Mucosa of stomach (tissue), 1 donor: ENCODE results near the gene TRERF1.

Source experiments
- H3K27me3 ChIP-seq: one replicate; pipeline ENCODE4 v1.7.0; 2013; ENCODE audit warnings: mild to moderate bottlenecking, low read length; ENCODE audit not compliant: control insufficient read depth, insufficient read depth
- H3K36me3 ChIP-seq: one replicate; pipeline ENCODE4 v1.7.0; 2013; ENCODE audit warnings: low read length; ENCODE audit not compliant: control insufficient read depth, insufficient read depth
- H3K4me1 ChIP-seq: one replicate; pipeline ENCODE4 v1.7.0; 2013; ENCODE audit warnings: mild to moderate bottlenecking, low read length; ENCODE audit not compliant: control insufficient read depth, insufficient read depth
- H3K4me3 ChIP-seq: one replicate; pipeline ENCODE4 v1.7.0; 2013; ENCODE audit warnings: low read length
- H3K9ac ChIP-seq: one replicate; pipeline ENCODE4 v1.7.0; 2013; ENCODE audit warnings: mild to moderate bottlenecking, low read length, moderate library complexity
- H3K9me3 ChIP-seq: one replicate; pipeline ENCODE4 v1.7.0; 2013; ENCODE audit warnings: mild to moderate bottlenecking, low read length, moderate library complexity; ENCODE audit not compliant: control insufficient read depth
- donor health status: Pancreatic carcinoma.

Gene TRERF1

DNA sequence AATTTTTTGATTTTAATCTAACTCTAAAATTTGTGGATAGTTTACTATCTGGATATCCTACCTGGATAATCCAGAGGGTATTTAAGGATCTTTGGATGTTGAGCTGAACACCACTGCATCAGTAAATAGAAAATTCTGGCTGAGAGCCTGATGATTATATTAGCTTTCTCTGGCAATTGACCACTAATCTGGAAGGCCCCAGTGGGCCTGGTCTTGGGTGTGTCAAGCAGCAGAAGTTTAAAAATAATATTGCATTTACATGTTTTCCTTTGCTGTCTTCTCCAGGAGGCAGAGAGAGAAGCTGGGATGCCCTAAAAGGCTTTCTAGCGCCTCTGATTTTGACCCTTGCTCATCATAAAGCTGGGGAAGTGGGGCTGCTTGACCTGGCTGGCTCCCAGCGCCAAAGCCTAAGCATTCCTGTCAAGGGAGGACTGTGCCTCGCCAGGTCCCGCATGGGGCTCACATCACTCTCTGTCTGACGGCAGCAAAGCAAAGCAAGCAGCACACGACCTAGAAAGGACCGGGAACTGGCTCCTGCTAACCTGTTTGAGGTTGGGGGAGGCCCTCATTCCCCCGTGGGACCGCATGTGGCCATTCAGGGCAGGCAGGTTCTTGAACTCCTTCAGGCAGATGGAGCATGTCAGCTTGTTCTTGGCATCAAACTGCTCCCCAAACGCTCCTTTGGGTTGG, 187.4 kb downstream of the TRERF1 start:
- Histone ChIP-seq H3K9me3 (no peaks in the 10 kb centered on the region), H3K36me3 (peaks cover 8% of the 10 kb centered on the region), H3K9ac (no peak overlapping the region), H3K27me3 (no peaks in the 10 kb centered on the region), H3K4me1 (peaks cover 13% of the 10 kb centered on the region), H3K4me3 (no peak overlapping the region)

DNA sequence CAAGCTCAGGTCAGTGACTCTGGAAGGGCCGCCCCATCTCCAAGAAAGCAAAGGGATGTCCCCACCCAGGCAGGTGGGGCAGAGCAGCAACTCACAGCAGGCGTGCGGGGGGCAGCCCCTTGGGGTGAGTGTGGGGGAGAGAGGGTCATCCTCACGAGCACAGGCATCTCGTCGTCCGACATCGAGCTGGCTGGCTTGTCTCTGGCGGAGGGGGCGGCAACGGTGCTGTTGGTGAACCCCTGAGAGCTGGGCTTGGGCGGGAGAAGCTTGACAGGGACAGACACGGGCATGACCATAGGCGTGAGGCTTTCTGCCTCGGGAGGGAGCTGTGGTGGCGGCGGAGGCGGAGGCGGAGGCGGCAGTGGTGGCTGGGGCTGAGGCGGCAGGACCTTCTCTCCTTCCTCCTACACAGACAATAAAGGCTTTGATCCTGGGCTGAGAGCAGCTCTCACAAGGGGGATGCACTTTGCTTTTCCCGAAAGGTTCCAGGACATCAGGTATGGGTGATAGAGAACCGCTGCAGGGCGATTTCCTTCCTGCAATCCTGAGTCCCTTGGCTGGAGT, 188.5 kb downstream of the TRERF1 start:
- Histone ChIP-seq H3K9me3 (no peaks in the 10 kb centered on the region), H3K36me3 (peaks cover 8% of the 10 kb centered on the region)

DNA sequence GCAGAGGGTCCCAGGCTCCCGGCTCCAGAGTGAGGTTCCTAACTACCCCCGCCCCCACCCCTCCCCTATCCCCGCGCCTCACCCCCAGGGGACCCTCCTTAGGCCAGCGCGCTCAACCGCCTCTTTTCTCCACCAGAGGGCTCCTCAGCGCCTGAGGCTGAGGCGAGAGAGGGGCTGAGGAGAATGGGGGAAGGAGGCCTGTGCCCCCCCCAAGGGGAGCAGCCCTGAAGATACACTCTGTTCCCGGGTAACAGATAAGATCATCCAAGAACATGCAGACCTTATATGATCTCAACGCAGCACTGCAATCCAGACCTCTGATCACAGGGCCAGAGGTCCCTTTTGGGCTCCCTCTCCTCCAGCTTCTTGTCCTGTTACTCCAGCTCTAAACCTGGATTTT, 190.8 kb downstream of the TRERF1 start:
- H3K4me3 ChIP-seq, result no peak overlapping the region
- peaks cover 13% of the 10 kb centered on the region for H3K4me1 ChIP-seq
- H3K36me3 ChIP-seq, result peaks cover 13% of the 10 kb centered on the region
- no peaks in the 10 kb centered on the region for H3K27me3 ChIP-seq
- H3K9ac ChIP-seq, result no peak overlapping the region
- H3K9me3 ChIP-seq, result no peaks in the 10 kb centered on the region

More for the DNA sequence above, 188.5 kb downstream of the TRERF1 start:
- H3K27me3 ChIP-seq, result no peaks in the 10 kb centered on the region
- peaks cover 13% of the 10 kb centered on the region for H3K4me1 ChIP-seq
- no peak overlapping the region for H3K4me3 ChIP-seq
- H3K9ac ChIP-seq, result no peak overlapping the region

DNA sequence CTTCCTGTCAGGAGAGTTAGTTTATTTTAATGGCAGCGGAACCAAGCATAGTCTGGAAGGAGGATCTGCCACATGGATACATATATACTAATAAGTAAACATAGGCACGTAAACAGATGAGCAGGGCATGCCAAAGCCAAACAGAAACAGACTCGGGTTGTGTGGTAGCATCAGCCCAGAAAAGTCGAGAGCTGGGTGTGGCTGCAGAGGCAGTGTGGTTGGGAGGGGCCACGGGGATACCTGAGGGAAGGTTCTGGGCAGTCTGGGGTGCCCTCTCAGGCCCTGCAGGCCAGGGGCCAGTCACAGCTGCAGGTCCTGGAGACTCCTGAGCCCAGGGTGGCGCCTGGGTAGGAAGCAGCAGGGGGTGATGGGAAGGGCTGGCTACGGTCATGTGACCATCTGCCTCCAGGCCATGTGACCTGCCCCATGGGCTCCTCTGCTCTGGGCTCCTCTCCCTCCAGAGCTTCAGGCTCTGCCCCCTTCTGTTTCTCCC, 191.3 kb downstream of the TRERF1 start:
- H3K36me3 ChIP-seq, result peaks cover 13% of the 10 kb centered on the region
- H3K9me3 ChIP-seq, result no peaks in the 10 kb centered on the region
- no peak overlapping the region for H3K9ac ChIP-seq
- H3K4me3 ChIP-seq, result no peak overlapping the region
- H3K27me3 ChIP-seq, result no peaks in the 10 kb centered on the region
- peaks cover 13% of the 10 kb centered on the region for H3K4me1 ChIP-seq

DNA sequence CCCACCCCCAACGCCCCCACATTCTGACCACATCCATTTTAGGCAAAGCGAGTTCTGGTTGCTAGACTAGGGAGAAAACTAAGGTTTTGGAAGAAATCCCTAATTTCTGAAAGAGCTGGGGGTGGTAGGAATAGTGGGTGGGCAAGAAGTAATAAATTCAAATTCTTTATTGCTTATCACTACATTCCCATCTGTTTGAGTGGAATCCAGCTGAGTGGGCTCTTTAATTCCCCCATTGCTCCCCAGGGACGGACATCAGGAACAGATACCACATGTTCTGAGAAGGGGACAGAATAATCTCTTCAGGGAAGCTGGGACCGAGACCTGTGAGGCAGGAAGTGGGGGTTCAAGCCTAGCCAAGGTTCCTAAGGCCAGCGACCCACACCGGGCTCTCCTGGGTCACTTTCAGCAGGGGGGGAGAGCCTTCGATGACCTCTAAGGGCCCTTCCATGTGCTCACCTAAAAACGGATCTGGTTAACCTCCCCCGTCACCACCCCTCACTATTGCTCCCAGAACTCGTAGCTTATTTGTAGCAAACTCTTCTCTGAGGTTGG, 191.8 kb downstream of the TRERF1 start:
- Histone ChIP-seq H3K36me3 (peaks cover 13% of the 10 kb centered on the region), H3K4me1 (peaks cover 13% of the 10 kb centered on the region), H3K9ac (no peak overlapping the region), H3K4me3 (no peak overlapping the region), H3K9me3 (no peaks in the 10 kb centered on the region), H3K27me3 (no peaks in the 10 kb centered on the region)

DNA sequence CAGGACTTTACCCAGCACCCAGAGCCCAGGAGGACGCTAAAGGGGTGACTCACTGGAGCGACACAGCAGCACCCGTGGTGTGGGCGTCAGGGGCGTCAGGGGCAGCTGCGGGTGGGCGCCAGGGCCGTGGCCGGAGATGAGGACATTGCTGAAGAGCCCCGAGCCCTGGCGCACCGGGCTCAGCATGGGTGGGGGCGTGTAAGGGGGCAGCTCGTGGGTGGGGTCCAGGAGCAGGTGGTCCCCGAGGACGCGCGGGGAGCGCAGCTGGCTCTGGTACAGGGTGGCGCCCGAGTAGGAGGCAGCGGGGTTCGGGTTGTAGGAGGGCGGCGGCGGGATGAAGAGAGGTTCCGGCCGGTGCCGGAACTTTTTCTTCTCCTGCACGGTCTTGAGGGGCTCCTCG, 192.4 kb downstream of the TRERF1 start:
- Histone ChIP-seq H3K36me3 (peaks cover 13% of the 10 kb centered on the region), H3K4me1 (peaks cover 13% of the 10 kb centered on the region), H3K9me3 (no peaks in the 10 kb centered on the region), H3K4me3 (no peak overlapping the region), H3K27me3 (no peaks in the 10 kb centered on the region), H3K9ac (no peak overlapping the region)

DNA sequence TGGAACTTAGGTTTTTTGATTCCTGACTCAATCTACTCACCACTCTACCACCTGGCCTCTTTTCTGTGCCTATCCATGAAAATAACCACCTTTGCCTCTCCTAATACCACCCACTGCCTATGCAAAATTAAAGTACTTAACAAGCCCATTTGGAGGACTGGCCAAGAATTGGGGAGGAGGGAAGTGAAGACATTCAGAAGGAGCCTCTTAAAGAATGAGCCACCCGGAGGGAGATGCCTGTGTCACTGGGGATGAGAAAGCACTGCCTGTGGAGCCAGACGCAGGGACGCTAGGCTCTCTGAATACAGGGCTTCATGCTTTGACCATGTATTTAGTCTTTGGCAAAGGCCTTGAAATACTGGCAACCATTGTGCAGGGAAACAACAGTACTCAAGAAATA, 194.1 kb downstream of the TRERF1 start:
- Histone ChIP-seq H3K9me3 (no peaks in the 10 kb centered on the region), H3K9ac (no peak overlapping the region), H3K4me1 (peaks cover 13% of the 10 kb centered on the region), H3K27me3 (no peaks in the 10 kb centered on the region), H3K4me3 (no peak overlapping the region), H3K36me3 (peaks cover 5% of the 10 kb centered on the region)

DNA sequence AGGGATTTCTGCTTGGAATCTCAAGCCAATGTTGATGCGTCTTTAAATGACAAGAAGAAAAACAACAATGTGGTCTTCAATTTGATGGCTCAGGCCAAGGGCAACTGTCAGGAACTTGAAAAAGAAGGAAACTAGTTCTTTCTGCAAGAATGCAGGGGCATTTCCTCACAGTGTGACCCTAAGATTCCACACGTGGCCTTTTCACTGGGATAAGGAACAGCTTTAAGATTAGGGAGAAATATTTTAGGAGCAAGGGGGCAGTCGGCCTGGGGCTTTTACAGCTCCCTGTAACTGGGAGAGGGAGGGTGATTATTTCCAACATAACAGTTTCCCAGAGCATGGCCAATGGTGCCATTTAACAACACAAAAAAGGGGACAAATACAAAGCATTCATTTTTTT, 194.7 kb downstream of the TRERF1 start:
- H3K36me3 ChIP-seq, result peaks cover 5% of the 10 kb centered on the region
- no peaks in the 10 kb centered on the region for H3K27me3 ChIP-seq
- H3K4me1 ChIP-seq, result peaks cover 19% of the 10 kb centered on the region
- H3K4me3 ChIP-seq, result no peak overlapping the region
- H3K9ac ChIP-seq, result no peak overlapping the region
- H3K9me3 ChIP-seq, result no peaks in the 10 kb centered on the region

DNA sequence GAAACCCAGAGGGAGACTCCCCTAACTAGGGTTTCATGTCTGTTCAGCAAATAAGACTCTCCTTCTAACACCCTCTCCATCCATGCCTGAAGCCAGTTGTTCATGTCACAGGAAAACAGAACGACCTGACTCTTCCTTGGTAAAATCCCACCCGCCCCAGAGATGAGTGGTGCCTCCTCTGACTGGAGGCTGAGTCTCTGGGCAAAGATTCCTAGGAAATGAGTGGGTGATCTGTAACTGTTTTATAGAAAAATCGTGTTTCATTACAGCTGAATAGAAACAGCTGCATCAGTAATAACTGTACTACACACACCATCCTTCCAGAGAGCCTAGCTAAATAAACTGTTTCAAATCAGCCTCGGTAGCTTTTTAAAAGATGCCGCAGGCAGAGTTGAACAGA, 196.7 kb downstream of the TRERF1 start:
- H3K36me3 ChIP-seq, result peaks cover 5% of the 10 kb centered on the region
- peaks cover 16% of the 10 kb centered on the region for H3K4me1 ChIP-seq
- H3K9me3 ChIP-seq, result no peaks in the 10 kb centered on the region
- no peak overlapping the region for H3K9ac ChIP-seq
- H3K4me3 ChIP-seq, result no peak overlapping the region
- H3K27me3 ChIP-seq, result no peaks in the 10 kb centered on the region

DNA sequence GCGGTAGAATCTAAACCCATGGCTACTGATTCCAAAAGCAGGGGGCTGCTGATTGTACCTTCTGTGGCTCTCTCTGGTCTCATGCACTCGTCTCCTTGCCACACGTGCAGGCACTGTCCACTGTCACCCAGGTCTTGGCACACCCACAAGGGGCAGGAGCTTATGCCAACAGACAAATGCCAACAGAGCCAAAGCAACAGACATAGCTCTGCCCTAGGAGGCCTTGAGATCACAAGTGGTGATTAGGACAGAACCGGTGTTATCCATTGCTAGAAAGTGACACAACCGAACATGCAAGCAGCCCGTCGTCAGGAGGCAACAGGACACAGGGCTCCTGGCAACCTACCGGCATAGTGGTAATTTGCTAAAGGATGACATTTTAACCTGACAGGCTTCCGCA, 197.2 kb downstream of the TRERF1 start:
- no peak overlapping the region for H3K4me3 ChIP-seq
- H3K4me1 ChIP-seq, result peaks cover 14% of the 10 kb centered on the region
- peaks cover 5% of the 10 kb centered on the region for H3K36me3 ChIP-seq
- H3K9me3 ChIP-seq, result no peaks in the 10 kb centered on the region
- no peaks in the 10 kb centered on the region for H3K27me3 ChIP-seq
- H3K9ac ChIP-seq, result no peak overlapping the region

DNA sequence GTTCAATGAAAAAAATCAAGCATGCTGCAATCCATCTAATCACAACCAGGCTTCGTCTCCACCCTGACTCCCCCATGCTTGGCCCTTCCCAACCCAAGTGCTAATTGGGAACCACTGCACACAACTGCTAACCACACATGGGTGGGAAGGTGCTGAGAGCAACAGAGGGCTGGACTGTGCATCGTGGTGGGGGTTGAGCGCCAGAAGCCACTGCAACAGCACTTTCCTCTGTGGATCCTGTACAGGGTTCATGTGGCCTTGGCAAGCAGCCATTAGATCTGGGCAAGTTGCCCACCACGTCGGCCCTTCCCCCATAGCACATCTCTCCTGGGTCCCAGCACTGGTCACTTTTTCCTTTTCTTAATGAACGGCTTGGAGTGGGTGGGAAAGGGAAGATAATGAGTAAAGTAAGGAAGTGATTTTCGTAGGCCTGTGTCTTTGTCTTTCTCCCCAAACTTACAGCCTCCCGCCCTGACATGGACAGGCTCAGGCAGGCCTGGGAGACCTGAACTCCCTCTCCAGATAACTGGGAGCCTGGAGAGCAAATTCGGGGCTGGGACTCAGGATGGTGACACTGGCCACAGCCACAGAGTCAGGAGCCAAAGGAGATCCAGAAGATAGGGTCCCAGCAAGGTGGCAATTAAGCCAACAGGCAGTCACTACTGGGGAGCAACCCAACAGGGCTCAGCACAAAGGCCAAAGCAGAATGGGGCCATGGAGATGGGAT, 199.7 kb downstream of the TRERF1 start:
- H3K27me3 ChIP-seq, result no peaks in the 10 kb centered on the region
- H3K36me3 ChIP-seq, result peaks cover 5% of the 10 kb centered on the region
- H3K4me3 ChIP-seq, result no peak overlapping the region
- H3K4me1 ChIP-seq, result peaks cover 14% of the 10 kb centered on the region
- H3K9ac ChIP-seq, result no peak overlapping the region
- H3K9me3 ChIP-seq, result no peaks in the 10 kb centered on the region

DNA sequence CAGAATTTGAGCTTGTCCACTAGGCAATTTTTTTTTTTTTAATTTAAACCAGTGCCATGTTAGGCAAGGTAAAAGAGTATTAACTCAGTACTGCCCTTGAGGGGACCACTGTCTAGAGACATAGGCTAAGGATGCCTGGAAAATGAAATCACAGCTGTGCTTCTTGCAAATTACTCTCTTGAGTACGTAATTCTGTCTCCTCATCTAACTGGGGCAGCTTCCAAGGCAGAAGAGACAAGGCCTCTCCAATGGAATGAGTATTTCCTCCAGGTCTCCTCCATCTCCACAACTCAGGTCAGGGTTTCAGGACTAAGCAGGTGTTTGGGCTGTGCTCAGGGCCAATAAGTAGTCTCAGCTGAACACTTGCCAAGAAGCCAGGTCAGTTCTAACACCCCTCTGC, 200.2 kb downstream of the TRERF1 start:
- H3K9ac ChIP-seq, result no peak overlapping the region
- H3K4me1 ChIP-seq, result peaks cover 14% of the 10 kb centered on the region
- no peaks in the 10 kb centered on the region for H3K9me3 ChIP-seq

More for the DNA sequence above, 200.2 kb downstream of the TRERF1 start:
- H3K27me3 ChIP-seq, result no peaks in the 10 kb centered on the region
- H3K4me3 ChIP-seq, result no peak overlapping the region
- peaks cover under 1% of the 10 kb centered on the region for H3K36me3 ChIP-seq
